NCI-H526 treated with DMSO at 0.1 percent for 48 hours (cell line): Measurements from ENCODE around the gene ATM.
A peak's percentile ranks its signal among the peaks of the same experiment; 100 is the strongest.
"Not testable (repeated sequence)": the region's sequence is repeated elsewhere in the genome, so short reads cannot be mapped to it uniquely, and the experiment has no call there.

ENCODE experiments used
- DNase-seq: peaks from one replicate; lab custom pipeline; 2025; lab: John Stamatoyannopoulos, UW

The ATM gene

GRCh38 chr11:108220721-108221336 lies 2.0 kb upstream of the ATM start:
- DNase-seq: no peak

DNA sequence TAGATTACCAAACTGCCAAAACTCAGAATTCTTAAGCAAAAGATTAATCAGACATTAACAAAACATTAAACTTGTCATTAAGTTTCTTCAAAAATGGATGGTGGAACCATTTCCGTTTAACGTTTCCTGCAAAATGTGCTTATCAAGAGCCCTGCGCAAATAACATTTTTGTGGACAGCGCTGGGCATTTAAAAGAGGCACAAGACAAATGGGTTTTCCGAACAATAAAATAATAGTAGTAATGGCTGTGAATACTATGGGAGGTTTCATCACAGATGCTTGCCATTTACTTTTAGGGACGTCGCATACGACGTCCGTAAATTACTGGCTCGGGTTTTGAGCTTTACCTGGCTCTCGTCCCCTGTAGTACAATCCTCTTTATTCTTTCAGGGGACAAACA lies 1.5 kb upstream of the ATM start:
- DNase-seq: peak; percentile 33

- no peak for DNase-seq
These were observed 825 bp upstream of the ATM start for GRCh38 chr11:108221911-108222573.

- peak; percentile 80 for DNase-seq
These were observed 682 bp downstream of the ATM start for GRCh38 chr11:108223348-108224149.

- no peak for DNase-seq
These were observed 1.5 kb downstream of the ATM start for GRCh38 chr11:108224366-108224765.

- no peak for DNase-seq
These were observed 2.3 kb downstream of the ATM start for GRCh38 chr11:108224911-108225786.

- DNase-seq: no peak
These were observed 3.2 kb downstream of the ATM start for GRCh38 chr11:108226036-108226435.

GRCh38 chr11:108228251-108228650 lies 5.4 kb downstream of the ATM start:
- DNase-seq: no peak

GRCh38 chr11:108233277-108233945 lies 10.5 kb downstream of the ATM start:
- no peak for DNase-seq

GRCh38 chr11:108235192-108235591 lies 12.3 kb downstream of the ATM start:
- DNase-seq: no peak

- no peak for DNase-seq
These were observed 12.8 kb downstream of the ATM start for GRCh38 chr11:108235633-108236032.

GRCh38 chr11:108237058-108237481 lies 14.2 kb downstream of the ATM start:
- no peak for DNase-seq

DNA sequence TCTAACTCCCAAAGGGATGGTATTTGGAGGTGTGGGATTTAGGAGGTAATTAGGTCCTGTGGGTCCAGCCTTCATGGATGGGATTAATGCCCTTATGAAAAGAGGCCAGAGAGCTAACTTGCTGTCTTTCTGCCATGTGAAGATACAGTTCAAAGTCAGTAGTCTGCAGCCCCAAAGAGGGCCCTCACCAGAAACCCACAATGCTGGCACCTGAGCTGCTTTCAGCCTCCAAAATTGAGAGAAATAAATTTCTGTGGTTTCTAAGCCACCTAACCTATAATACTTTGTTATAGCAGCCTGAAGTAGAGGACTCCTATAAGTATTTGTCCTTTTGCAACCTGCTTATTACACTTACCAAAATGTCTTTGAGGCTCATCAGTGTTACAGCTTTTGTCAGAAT lies 16.2 kb downstream of the ATM start:
- DNase-seq: no peak

- no peak for DNase-seq
These were observed 18.6 kb downstream of the ATM start for GRCh38 chr11:108241330-108242037.

DNA sequence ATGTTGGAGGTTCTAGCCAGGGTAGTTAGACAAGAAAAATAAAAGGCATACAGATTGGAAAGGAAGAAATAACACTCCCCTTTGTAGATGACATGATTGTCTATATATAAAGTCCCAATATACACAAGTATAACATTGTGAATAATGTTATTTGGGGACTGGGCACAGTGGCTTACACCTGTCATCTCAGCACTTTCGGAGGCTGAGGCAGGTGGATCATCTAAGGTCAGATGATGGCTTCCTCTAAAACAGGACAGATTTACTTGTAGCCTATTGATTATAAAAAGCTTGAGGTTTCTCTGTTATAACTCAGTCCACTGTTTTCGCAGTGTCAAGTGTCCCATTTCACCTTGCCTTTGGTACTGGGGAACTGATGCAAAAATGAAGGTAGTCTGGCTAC lies 19.6 kb downstream of the ATM start:
- DNase-seq: no peak

DNA sequence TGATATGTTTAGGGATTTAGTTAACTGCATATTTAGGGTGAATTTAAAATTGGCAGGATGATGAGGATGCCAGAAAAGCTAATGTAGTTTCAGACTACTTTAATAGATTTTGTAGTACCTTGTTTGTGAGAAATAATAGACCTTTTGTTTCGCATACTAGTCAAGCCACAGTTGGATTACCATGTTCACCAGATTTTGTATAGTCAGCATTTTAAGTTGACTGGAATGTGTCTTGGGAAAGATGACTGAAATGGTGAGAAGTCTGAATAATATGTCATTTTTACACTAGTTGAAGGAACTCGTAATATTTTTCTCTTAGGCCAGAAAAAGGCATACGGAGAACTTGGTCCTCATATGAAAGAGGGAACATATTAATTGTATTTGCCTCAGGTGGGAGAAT lies 23.4 kb downstream of the ATM start:
- no peak for DNase-seq

- DNase-seq: no peak
These were observed 24.0 kb downstream of the ATM start for GRCh38 chr11:108246885-108247284.

GRCh38 chr11:108253176-108253575 lies 30.3 kb downstream of the ATM start:
- DNase-seq: no peak

GRCh38 chr11:108269583-108269982 lies 46.7 kb downstream of the ATM start:
- DNase-seq: no peak

- DNase-seq: not testable (repeated sequence)
These were observed 54.2 kb downstream of the ATM start for GRCh38 chr11:108276985-108277616.
